HepG2 (cell line): ENCODE data around the gene RBFOX1. TPM values are rescaled to one million over a fixed set of nuclear protein-coding genes. Genes with fewer than 3 reads are reported as not detected.

Experiments
- ATAC-seq: fragments of 200-7000 bp; cut with Tn5 transposase; 3 replicates; pipeline ENCODE4 v1.9.1; 2020; ENCODE audit warnings: mild to moderate bottlenecking, moderate library complexity
- BruUV-seq: library from RNA; stranded (reverse); fragments of 400-500 nt; replicated peaks from 2 replicates; lab custom pipeline; 2021; lab: Mats Ljungman, UMichigan
- CTCF ChIA-PET: fragments of 300-600 bp; formaldehyde crosslinking; extraction: SDS; loops from one replicate; lab custom pipeline; 2021; ENCODE audit warnings: low total read pairs, inconsistent platforms, low intra/inter-chr PET ratio; lab: Yijun Ruan, JAX
- POLR2A ChIA-PET: fragments of 350-600 bp; sonication (Branson Sonifier 250); formaldehyde crosslinking; loops from one replicate; lab custom pipeline; 2020; ENCODE audit warnings: antibody characterized with exemption, inconsistent platforms; lab: Yijun Ruan, JAX
- DNase-seq: peaks from one replicate; pipeline ENCODE4 v3.0.0-alpha.2; 2015; ENCODE audit warnings: low spot score
- FAIRE-seq: peaks from 3 replicates; lab custom pipeline; 2011; peaks lifted over from hg19 to GRCh38; lab: Jason Lieb, UNC
- H2AFZ ChIP-seq: one replicate; pipeline ENCODE4 v1.6.1; 2011; ENCODE audit warnings: low read length, inconsistent platforms
- H3K27ac ChIP-seq: fragments of 300-600 bp; 3 replicates; pipeline ENCODE4 v1.8.0; 2011; ENCODE audit warnings: mixed run types, mild to moderate bottlenecking, mixed read lengths, low read length, inconsistent platforms; ENCODE audit not compliant: insufficient read depth; ENCODE audit errors: extremely low read length
- H3K27me3 ChIP-seq, 2 experiments: fragments of 200-600 bp in 1 of 2; 2 replicates in 1 of 2; 3 replicates in 1 of 2; pipeline versions ENCODE4 v1.6.0 to v1.8.0; 2011; ENCODE audit warnings: low read length in 2 of 2, mild to moderate bottlenecking in 2 of 2, moderate library complexity in 2 of 2, inconsistent platforms in 1 of 2; ENCODE audit not compliant: insufficient read depth in 2 of 2, control insufficient read depth in 1 of 2
- H3K36me3 ChIP-seq, 2 experiments: fragments of 200-600 bp in 1 of 2; replicated peaks in 1 of 2; 2 replicates in 1 of 2; 3 replicates in 1 of 2; pipeline versions ENCODE4 v1.5.1 to v1.8.0; 2011; ENCODE audit warnings: low read length in 2 of 2, inconsistent platforms in 1 of 2; ENCODE audit not compliant: insufficient read depth in 2 of 2, control insufficient read depth in 1 of 2
- H3K4me1 ChIP-seq: 2 replicates; pipeline ENCODE4 v1.5.1; 2012; ENCODE audit warnings: low read length, inconsistent platforms; ENCODE audit not compliant: insufficient read depth
- H3K4me2 ChIP-seq: 2 replicates; pipeline ENCODE4 v1.6.0; 2011; ENCODE audit warnings: low read depth, low read length, inconsistent platforms
- H3K4me3 ChIP-seq, 3 experiments: fragments of 200-600 bp in 1 of 3; sonication (generic), shearing (Covaris generic) in 1 of 3; replicated peaks in 1 of 3; 2 replicates each; pipeline ENCODE4 v1.5.1; 2011 to 2016; ENCODE audit warnings: low read length in 3 of 3, inconsistent platforms in 2 of 3, low read depth in 2 of 3, mild to moderate bottlenecking in 2 of 3, control low read depth in 1 of 3, mixed read lengths in 1 of 3; ENCODE audit not compliant: insufficient read depth in 1 of 3
- H3K79me2 ChIP-seq: one replicate; pipeline ENCODE4 v1.6.1; 2011; ENCODE audit warnings: low read length, inconsistent platforms; ENCODE audit not compliant: insufficient read depth
- H3K9ac ChIP-seq: 2 replicates; pipeline ENCODE4 v1.6.0; 2011; ENCODE audit warnings: mild to moderate bottlenecking, low read depth, low read length, inconsistent platforms; ENCODE audit not compliant: insufficient read depth
- H3K9me3 ChIP-seq: 2 replicates; pipeline ENCODE4 v1.5.1; 2012; ENCODE audit warnings: mild to moderate bottlenecking, low read length
- H4K20me1 ChIP-seq: 2 replicates; pipeline ENCODE4 v1.6.0; 2011; ENCODE audit warnings: inconsistent platforms, mild to moderate bottlenecking, low read length, moderate library complexity; ENCODE audit not compliant: insufficient read depth
- ARNT ChIP-seq: fragments of 450-650 bp; IDR thresholded peaks from 2 replicates; pipeline ENCODE4 v1.6.1; 2017
- KLF13 ChIP-seq: sonication (generic); formaldehyde crosslinking; IDR thresholded peaks from 2 replicates; pipeline ENCODE4 v1.4.0; 2020; ENCODE audit warnings: mild to moderate bottlenecking, missing genetic modification reagents
- NONO ChIP-seq, 2 experiments: fragments of 450-650 bp in 1 of 2; sonication (generic) in 1 of 2; formaldehyde crosslinking in 1 of 2; IDR thresholded peaks in 1 of 2; conservative IDR thresholded peaks in 1 of 2; 2 replicates each; pipeline versions ENCODE4 v1.6.1 to v1.8.0; 2017 to 2022; ENCODE audit warnings: mild to moderate bottlenecking in 1 of 2, missing genetic modification reagents in 1 of 2, moderate library complexity in 1 of 2
- NR2F6 ChIP-seq, 2 experiments: IDR thresholded peaks; 2 replicates each; pipeline ENCODE4 v1.6.1; 2016; ENCODE audit warnings: antibody characterized with exemption in 1 of 2, mild to moderate bottlenecking in 1 of 2
- PCBP2 ChIP-seq: fragments of 200-400 bp; formaldehyde crosslinking; optimal IDR thresholded peaks from 2 replicates; pipeline ENCODE3; 2018; ENCODE audit warnings: low read length, low read depth; ENCODE audit not compliant: poor library complexity, severe bottlenecking
- PPARG ChIP-seq: conservative IDR thresholded peaks from 2 replicates; pipeline ENCODE4 v1.6.1; 2016; ENCODE audit warnings: missing biosample characterization, missing genetic modification reagents
- SRSF1 ChIP-seq: fragments of 200-400 bp; formaldehyde crosslinking; optimal IDR thresholded peaks from 2 replicates; pipeline ENCODE3; 2017; ENCODE audit warnings: mild to moderate bottlenecking, low read depth, low read length, moderate library complexity
- ZFP82 ChIP-seq: sonication (generic); formaldehyde crosslinking; IDR thresholded peaks from 2 replicates; pipeline ENCODE4 v1.5.1; 2020; ENCODE audit warnings: mild to moderate bottlenecking, missing genetic modification reagents, borderline replicate concordance
- ZNF34 ChIP-seq: sonication (generic); formaldehyde crosslinking; IDR thresholded peaks from 2 replicates; pipeline ENCODE4 v1.4.0; 2020; ENCODE audit warnings: mild to moderate bottlenecking, missing genetic modification reagents, borderline replicate concordance
- ZNF383 ChIP-seq: sonication (generic); formaldehyde crosslinking; IDR thresholded peaks from 2 replicates; pipeline ENCODE4 v1.4.0; 2020; ENCODE audit warnings: missing genetic modification reagents, mild to moderate bottlenecking, borderline replicate concordance
- ZNF460 ChIP-seq: sonication (generic); formaldehyde crosslinking; IDR thresholded peaks from 2 replicates; pipeline ENCODE4 v1.5.1; 2020; ENCODE audit warnings: missing genetic modification reagents, mild to moderate bottlenecking, borderline replicate concordance
- ZNF672 ChIP-seq: sonication (generic); formaldehyde crosslinking; IDR thresholded peaks from 2 replicates; pipeline ENCODE4 v1.8.1; 2022; ENCODE audit warnings: missing genetic modification reagents
- ZNF788 ChIP-seq: sonication (generic); formaldehyde crosslinking; IDR thresholded peaks from 2 replicates; pipeline ENCODE4 v1.5.0; 2020; ENCODE audit warnings: mild to moderate bottlenecking, missing genetic modification reagents, borderline replicate concordance
- WGBS: methylation state at CpG from one replicate; pipeline ENCODE4 v1.1.6; 2017; ENCODE audit warnings: low lambda C conversion rate; 5-methylcytosine and 5-hydroxymethylcytosine counted together
- in situ Hi-C: cut with HindIII; loops from 2 replicates; pipeline ENCODE4 v1.10.0; 2017; ENCODE audit warnings: low pct_unique_long_range_greater_than_20kb; ENCODE audit not compliant: extremely low pct_ligation_motif_present
- intact Hi-C: fragments of 100-400 bp; cut with micrococcal nuclease; formaldehyde crosslinking; loops from one replicate; pipeline ENCODE4 v1.10.0; 2022; ENCODE audit not compliant: unreplicated experiment
- polyA plus RNA-seq, 8 experiments: library from polyadenylated mRNA; depleted of rRNA in 3 of 8; stranded (reverse) in 7 of 8; unstranded in 1 of 8; fragments of >200 nt; fragmentation: Illumina TruSeq in 4 of 8; extraction: Trizol in 4 of 8; gene quantifications; 2 replicates each; pipeline versions ENCODE4 v1.2.1 to v1.2.3, GENCODE V29; 2011 to 2016; ENCODE audit warnings: low read depth in 4 of 8, missing spikeins in 1 of 8, mixed read lengths in 1 of 8; ENCODE audit not compliant: insufficient read depth in 1 of 8
- total RNA-seq, 5 experiments: library from RNA; depleted of rRNA; stranded (reverse); fragments of >200 nt; fragmentation: Illumina TruSeq; extraction: Trizol; gene quantifications; 2 replicates each; pipeline ENCODE4 v1.2.3, GENCODE V29; 2016; ENCODE audit warnings: low read depth in 1 of 5
- TF ChIP-seq, protein P1 (sequence below): sonication (generic); formaldehyde crosslinking; IDR thresholded peaks from 2 replicates; pipeline ENCODE4 v1.5.1; 2020; ENCODE audit warnings: missing genetic modification reagents, mild to moderate bottlenecking, borderline replicate concordance
- TF ChIP-seq, protein P2 (sequence below): IDR thresholded peaks from 2 replicates; pipeline ENCODE4 v1.6.1; 2016; ENCODE audit warnings: mild to moderate bottlenecking

RBFOX1 gene
- total and polyA plus RNA-seq, 2 of the 13 experiments (the other 11 are each of a cell fraction or from before 2014, with no cell fraction given) = not detected

DNA sequence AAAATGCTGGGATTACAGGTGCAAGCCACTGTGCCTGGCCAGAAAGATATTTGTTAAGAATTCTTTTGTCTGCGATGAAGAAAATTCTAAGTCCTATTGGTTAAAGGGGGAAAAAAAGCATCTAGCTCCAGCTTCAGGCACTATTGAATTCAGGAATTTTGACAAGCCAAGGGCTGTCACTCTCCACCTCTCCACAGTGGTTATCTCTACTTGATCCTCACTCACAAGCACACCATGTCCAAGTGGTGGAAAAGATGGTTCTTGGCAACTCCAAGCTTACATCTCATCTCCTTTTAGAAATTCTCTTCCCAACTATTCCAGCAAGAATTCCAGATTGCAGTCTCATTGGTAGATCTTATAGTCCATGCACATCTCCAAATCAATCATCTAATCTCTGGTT lies 7.1 kb downstream of the RBFOX1 start:
- no TSS peak for BruUV-seq
- no peak for TF ChIP-seq ZNF34 (CRISPR knock-in tag)
- TF ChIP-seq KLF13 (CRISPR knock-in tag) = no peak
- TF ChIP-seq SRSF1 = no peak
- TF ChIP-seq ARNT = no peak
- TF ChIP-seq ZNF383 (CRISPR knock-in tag) = no peak
- TF ChIP-seq NR2F6 (IDR thresholded peaks at IDR 0.05) = no peak
- no peak for TF ChIP-seq NR2F6 (CRISPR knock-in tag; IDR thresholded peaks at IDR 0.05)
- TF ChIP-seq ZFP82 (CRISPR knock-in tag) = no peak
- TF ChIP-seq ZNF460 (CRISPR knock-in tag) = no peak
- TF ChIP-seq ZNF672 = no peak
- TF ChIP-seq PCBP2 = no peak
- no peak for TF ChIP-seq PPARG
- TF ChIP-seq, protein P1, sequence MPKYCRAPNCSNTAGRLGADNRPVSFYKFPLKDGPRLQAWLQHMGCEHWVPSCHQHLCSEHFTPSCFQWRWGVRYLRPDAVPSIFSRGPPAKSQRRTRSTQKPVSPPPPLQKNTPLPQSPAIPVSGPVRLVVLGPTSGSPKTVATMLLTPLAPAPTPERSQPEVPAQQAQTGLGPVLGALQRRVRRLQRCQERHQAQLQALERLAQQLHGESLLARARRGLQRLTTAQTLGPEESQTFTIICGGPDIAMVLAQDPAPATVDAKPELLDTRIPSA (CRISPR knock-in tag) = no peak
- TF ChIP-seq, protein P2, sequence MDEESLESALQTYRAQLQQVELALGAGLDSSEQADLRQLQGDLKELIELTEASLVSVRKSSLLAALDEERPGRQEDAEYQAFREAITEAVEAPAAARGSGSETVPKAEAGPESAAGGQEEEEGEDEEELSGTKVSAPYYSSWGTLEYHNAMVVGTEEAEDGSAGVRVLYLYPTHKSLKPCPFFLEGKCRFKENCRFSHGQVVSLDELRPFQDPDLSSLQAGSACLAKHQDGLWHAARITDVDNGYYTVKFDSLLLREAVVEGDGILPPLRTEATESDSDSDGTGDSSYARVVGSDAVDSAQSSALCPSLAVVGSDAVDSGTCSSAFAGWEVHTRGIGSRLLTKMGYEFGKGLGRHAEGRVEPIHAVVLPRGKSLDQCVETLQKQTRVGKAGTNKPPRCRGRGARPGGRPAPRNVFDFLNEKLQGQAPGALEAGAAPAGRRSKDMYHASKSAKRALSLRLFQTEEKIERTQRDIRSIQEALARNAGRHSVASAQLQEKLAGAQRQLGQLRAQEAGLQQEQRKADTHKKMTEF (CRISPR knock-in tag) = no peak
- TF ChIP-seq NONO (IDR thresholded peaks at IDR 0.05) = no peak
- TF ChIP-seq NONO (CRISPR knock-in tag; conservative IDR thresholded peaks at IDR 0.05) = no peak
- TF ChIP-seq ZNF788 (CRISPR knock-in tag) = no peak
- TF ChIP-seq, all 625 proteins: peak for 0
- no peaks in the 10 kb centered on the region for H3K79me2 ChIP-seq
- WGBS = 32% methylated on average over 1 of the region's 1 CpG
- no peaks in the 10 kb centered on the region for H3K4me1 ChIP-seq
- in situ Hi-C loops (no loop called here), intact Hi-C loops (no loop called here)
- no peaks in the 10 kb centered on the region; a peak in 1 of 5 replicates for H3K27me3 ChIP-seq
- ChIA-PET POLR2A (no interaction called here), CTCF (no interaction called here)
- no peaks in the 10 kb centered on the region for H3K36me3 ChIP-seq
- no peak overlapping the region for H3K4me2 ChIP-seq
- no peaks in the 10 kb centered on the region for H4K20me1 ChIP-seq
- no peak overlapping the region for H3K27ac ChIP-seq
- no peak overlapping the region for H3K9ac ChIP-seq
- H2AFZ ChIP-seq = no peak overlapping the region
- H3K9me3 ChIP-seq = no peaks in the 10 kb centered on the region
- no peak for DNase-seq
- no peak overlapping the region for H3K4me3 ChIP-seq
- FAIRE-seq = no peak
- ATAC-seq = no peak
